NCI-H748 (cell line): ENCODE results near the gene APPL2.

Experiments
- DNase-seq: peaks from one replicate; lab custom pipeline; 2025; ENCODE audit not compliant: unreplicated experiment; lab: John Stamatoyannopoulos, UW

Gene APPL2, protein sequence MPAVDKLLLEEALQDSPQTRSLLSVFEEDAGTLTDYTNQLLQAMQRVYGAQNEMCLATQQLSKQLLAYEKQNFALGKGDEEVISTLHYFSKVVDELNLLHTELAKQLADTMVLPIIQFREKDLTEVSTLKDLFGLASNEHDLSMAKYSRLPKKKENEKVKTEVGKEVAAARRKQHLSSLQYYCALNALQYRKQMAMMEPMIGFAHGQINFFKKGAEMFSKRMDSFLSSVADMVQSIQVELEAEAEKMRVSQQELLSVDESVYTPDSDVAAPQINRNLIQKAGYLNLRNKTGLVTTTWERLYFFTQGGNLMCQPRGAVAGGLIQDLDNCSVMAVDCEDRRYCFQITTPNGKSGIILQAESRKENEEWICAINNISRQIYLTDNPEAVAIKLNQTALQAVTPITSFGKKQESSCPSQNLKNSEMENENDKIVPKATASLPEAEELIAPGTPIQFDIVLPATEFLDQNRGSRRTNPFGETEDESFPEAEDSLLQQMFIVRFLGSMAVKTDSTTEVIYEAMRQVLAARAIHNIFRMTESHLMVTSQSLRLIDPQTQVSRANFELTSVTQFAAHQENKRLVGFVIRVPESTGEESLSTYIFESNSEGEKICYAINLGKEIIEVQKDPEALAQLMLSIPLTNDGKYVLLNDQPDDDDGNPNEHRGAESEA

DNA sequence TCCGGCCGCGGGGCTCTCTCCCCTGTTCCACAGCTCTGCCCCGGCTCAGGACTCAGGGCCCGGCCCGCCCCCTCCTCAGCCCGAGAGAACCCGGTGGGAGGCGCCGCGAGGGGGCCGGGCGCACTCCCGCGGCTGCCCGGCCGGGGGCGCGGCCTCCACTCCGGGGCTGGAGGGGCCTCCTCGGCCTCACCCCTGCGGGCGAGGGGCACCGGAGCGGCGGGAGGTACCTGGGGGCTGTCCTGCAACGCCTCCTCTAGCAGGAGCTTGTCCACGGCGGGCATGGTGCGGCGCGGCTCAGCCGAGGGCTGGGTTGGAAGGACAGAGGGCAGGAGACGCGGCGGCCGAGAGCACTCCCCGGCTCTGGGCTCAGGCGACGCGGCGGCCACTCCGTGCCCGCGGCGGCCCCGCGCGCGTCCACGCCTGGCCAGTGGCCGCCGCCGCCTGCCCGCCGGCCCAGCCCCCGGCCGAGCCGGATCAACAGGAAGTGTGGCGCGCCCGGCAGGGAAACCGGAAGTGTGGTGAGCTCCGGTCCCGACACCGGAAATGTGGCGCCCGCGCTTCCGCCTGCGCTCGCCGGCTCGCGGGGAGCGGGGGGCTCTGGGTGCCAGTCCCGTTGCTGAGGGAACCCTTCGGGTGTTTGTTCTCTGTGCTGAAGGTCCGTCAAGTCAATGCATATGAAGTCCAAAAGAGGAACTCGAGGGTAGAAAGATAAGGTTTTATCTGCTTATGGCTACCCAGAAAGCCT lies at the start of gene APPL2:
Gene APPL2 (minus strand): TSS at position 443 of the 745 bp plus-strand sequence. CDS start 162 bp downstream, at position 281.
- peak; percentile 95 for DNase-seq

DNA sequence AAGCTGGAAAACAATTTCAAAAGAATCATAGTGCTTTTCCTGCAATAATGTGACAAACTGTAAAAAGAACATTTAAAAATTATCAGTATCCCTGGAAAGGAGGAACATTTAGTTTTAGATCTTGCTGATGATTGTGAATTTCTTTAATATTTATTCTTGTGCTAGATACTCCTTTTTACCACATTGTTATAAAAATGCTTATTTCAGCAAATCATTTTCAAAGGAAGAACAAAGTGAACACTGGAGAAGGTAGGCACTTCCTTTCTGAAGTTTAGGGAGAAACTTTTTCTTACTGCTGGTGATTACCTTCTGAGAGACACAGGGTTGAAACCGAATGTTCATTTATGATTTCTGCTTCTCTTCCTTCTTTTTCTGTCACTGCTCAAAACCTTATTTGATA lies 49.4 kb upstream of the APPL2 start:
- DNase-seq, result no peak

DNA sequence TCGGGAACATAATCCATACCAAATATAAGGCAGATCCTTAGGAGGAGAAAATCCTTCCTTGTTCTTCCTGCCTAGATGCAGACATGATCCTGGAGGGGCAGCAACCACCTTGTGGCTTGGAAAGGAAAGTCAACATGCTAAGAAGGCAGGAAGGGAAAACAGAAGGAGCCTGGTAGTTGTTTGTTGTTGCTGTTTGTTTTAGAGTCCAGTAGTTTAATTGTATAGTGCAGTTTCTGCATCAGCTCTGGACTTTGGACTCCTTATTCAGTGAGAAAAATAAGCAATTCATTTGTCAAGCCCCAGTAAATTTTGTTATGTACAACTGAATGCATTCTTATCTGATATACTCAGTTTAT lies 45.7 kb upstream of the APPL2 start:
- DNase-seq, result no peak

DNA sequence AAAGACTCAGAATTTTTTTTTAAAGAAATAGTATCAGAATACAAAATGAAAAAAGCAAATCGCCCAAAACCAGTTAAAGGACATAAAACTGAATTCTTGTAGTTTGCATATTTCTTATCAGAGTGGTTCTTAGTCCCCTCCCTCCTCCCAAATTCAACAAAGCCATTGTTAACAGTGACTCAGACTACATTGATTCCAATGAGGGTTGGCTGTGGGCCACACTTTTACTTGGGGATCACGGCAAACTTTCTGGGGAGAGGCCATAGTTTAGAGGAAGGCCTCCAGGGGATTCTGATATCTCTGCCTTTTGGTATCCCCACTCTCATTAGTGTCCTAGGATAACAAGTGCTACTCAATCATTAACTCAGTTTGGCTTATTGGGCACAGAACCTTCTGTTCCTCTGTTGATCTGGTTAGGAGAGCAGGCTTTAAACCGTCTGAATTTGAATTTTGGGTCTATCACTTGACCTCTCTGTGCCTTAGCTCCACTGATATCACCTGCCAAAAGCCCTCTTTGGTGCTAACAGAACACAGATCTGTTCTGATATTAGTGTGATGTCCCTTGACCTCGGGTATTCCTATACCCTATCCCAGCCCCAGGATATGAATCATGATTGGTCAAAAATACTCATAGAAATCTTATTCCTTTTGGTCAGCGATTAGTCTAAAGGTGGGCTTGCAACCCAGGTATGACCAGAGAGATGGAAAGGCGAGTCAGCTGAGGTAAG lies 45.2 kb upstream of the APPL2 start:
- DNase-seq, result no peak

DNA sequence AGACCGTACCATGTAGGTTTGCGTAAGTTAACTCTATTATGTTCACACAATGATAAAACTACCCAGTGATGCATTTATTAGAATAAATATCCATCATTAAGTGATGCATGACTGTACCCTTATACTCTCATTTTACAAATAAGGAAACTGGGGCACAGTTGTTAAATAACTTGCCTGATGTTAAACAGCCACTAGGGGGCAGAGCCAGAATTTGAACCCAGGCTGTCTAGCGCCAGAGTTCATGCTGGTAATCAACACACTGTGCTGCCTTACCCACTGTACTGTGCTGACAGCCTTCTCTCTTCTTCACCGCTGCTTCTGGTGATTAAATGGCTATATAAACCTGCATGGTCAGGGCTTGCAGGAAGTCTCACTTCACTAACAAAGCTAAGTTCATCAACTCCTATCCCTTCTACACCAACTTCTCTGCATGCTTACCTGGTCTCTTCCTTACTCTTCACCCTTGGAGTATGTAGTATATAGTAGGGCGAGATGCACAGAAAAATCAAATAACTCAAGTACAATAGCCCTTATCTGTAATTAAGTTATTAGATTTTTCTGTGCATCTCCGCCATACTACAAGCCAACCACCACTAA lies 43.6 kb upstream of the APPL2 start:
- DNase-seq, result peak; percentile 60

DNA sequence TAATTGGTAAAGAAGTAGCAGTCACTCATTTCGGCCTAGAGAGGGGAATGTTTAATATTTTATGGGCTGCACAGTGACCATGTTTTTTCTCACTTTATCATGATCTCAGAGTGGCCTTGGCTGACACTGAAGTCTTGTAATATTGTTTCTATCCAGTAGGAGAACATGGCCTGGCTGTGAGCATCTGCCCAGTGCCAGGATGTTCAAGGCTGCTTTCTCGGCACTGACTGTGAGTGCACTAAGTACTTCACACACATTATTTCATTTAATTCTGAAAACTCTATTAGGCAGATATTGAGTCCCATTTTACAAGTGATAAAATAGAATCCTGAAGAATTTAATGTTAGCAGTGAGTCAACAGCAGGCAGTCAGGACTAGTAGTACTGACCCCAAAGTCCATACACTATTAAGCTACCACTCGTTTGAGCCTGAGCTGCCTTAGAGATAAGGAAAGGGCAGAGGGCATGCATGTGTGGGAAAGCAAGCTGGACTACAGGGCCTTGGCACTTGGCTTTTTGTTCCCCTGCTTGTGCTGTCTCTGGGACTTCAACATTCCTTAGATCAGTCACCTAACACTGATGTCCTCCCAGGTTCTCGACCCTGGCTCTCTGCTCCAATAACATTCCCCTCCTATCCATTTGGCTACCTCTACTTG lies 42.2 kb upstream of the APPL2 start:
- DNase-seq, result no peak

DNA sequence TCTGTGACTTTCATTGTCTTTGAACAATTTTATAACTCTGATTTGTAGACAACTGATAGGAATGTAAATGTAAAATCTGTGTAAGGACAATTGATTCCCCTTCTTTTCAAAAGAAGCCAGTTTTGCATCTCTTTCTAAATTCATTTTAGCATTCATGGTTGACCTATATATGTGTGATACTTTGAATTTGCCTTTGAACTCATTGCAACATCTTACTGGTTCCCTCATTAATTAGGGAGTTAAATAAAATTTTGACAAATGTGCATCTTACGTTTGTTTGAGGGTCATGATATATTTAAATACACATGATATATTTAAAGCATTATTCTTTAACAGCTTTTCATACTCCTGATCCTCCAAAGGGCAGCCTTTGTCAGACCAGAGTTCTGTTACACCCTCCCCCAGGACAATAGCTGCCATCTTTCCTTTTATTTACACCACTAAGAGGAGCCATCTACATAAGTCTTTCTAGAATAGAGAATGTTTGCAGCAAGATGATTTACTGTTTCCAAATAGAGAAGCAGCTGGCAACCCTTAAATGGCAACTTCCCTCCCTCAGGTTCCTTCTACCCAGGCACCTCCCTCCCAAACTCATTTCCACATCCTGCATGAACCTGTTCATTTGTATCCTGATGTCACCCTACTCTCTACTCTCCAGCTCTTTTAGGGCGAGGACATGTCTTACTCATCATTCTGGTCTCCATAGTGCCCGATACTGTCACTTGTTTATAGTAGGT lies 40.2 kb upstream of the APPL2 start:
- peak; percentile 28 for DNase-seq

DNA sequence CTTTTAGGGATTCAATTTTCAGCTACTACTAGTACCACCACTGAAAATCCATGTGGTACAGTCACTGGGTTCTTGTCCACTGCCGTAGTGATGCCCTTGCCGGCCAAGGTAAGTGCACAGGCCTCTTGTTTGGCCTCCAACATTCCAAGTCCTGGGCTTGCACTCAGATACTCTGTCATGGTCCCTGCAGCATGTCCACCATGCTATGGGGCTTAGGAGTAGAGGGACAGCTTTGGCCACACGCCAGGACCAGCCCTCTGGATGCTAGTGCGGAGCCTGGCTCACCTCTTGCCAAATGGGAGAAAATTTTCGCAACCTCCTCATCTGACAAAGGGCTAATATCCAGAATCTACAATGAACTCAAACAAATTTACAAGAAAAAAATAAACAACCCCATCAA lies 38.6 kb upstream of the APPL2 start:
- DNase-seq, result no peak

DNA sequence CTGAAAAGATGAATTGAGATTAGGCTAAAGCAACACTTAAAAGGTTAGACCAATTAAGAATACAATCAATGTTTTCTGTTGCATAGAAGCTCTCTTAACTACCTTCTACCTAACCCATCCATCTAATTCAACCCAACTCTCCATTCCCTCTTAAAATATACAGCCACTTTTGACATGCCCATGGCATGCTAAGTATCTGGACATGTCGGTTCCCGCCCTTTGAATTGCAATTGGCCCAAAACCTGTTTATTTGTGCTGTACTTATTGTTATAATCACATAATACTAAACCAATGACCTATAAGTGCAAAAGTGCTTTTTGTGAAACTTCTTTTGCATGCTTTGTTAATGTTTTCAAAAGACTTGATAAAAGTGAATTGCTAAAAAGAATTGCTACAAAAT lies 37.6 kb upstream of the APPL2 start:
- peak; percentile 36 for DNase-seq

DNA sequence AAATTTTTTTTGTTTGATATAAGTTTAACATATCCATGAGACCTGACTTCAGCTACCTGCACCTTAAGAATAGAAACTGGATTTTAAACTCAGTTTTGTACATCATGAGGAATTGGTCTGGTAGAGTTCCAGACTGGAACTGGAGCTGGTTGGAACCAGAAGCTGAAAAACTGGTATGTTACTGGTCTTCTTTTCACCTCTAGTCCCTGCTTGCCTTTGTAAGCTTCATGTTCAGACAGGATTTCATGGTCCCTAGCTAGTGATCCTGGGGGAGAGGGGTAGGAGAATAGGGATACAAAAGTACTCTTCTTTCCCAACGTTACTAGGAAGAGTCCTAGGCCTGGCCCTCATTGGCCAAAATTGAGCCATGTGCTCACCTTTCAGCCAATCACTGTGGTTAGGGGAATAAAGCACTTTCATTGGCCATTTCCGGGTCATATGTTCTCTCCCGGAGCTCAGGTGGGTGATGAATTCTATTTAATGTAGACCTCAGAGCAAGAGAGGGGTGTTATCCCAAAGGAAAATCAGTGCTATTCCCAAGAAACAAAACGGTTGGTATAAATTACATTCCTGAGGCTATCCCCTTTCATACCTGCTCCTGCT lies 36.9 kb upstream of the APPL2 start:
- no peak for DNase-seq

DNA sequence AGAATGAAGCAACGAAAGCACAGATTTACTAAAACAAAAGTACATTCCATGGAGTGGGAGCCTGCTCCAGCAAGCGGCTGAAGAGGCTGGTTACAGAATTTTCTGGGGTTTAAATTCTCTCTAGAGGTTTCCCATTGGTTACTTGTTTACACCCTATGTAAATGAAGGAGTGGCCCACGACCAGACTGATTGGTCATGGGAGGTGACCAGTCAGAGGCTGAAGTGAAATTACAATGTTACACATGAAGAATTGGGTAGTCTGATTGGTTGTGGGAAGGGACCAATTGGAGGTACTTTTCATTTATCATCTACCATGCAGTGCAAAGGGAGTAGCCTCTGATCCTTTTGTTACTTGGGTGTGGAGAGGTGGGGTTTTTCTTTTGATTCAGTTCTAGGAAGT lies 36.2 kb upstream of the APPL2 start:
- no peak for DNase-seq

DNA sequence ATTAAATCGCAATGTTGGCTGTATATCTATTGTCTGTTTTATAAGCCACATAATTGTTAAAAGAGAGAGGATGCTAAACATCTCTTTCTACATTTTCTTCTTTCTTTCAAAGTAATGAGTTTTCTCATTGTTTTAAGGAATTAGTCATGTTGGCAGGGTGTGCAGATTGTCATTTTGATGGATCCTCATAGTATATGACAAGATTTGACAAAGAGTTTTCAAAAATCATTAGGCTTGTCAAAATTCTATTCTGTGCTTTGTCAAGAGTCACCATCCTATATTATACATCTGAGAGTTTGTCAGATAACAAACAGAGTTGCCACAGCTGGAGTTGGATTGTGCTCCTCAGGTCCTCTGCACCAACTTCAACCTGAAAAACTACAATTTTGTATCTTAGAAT lies 35.4 kb upstream of the APPL2 start:
- no peak for DNase-seq

DNA sequence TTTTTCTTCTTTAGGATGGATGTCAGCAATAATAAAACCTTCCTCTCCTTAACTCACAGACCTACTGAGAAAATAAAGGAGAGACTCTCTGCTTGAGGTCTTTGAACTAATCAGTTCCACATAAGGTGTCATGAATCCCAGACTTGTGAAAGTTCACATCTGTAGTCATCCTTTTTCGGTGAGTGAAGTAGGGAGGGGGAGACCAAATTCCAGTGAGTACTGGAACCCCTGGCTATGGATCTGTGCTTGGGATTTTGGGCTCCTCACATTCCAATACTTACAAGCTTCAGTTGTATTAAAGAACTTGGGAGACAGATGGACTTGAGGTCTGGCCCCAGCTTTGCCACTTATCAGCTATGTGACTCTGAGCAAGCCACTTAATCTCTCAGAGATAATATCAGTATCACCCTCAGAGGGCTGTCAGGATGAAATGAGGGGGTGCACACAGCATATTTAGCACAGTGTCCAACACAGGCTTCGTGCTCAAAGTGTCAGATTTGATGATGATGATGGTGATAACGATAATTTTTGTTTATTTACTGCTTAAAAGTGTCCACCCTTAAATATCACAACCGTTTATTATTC lies 34.8 kb upstream of the APPL2 start:
- no peak for DNase-seq

DNA sequence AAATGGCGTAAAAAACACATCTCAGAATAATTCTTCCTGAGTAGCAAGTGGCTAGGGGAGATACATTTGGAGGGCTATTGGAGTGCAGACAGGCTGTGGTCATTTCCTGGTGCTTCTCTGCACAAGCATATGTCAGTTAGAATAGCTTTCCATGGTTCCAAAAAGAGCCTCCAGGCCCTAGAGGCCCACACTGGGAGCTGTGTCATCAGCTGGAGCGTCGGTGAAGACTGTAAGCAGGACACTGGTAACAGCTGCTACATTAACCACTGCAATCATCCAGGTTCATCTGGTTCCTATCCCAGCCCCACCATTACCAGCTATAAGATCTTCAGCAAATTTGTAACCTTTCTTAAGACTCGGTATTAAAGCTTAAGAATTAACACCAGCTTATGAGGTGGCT lies 31.7 kb upstream of the APPL2 start:
- DNase-seq, result no peak

DNA sequence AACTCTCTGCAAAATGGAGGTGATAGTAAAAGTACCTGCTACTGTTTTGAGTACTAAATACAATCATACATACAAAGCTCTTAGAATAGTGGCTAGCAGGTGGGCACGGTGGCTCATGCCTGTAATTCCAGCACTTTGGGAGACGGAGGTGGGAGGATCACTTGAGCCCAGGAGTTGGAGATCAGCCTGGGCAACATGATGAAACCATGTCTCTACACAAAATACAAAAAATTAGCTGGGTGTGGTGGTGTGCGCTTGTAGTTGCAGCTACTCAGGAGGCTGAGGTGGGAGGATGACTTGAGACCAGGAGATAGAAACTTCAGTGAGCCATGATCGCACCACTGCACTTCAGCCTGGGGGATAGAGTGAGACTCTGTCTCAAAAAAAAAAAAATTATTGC lies 28.8 kb upstream of the APPL2 start:
- DNase-seq, result no peak

DNA sequence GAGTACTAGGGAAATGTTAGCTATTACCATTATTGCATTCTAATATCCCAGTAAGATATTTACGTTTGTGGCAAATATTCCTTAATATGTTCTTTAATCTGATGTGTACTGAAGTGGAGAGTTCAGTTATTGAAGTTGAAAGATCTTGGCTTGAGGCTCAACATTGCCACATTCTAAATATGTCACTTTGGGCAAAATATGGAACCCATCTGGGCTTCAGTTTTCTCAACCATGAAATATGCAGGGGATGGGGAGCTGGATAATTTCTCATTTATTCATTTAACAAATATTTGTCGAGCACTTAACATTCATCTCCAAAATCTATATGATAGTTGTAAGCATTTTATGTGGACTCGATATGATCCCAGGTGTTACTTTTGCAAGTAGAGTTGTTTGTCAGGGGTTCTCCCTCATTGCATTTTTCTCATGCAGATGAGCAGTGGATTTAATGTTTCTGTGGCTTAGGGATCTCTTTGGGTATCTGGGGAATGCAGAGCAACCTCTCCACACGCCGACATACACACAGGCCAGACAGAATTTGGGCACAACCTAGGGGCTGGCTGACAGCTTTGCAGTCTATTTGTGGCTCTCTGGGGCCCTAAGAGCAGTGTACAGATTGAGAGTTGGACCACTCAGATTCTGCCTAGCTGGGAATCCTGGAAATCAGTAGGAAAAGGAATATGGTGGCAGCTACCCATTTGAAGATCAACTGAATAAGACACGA lies 26.6 kb upstream of the APPL2 start:
- DNase-seq, result no peak

DNA sequence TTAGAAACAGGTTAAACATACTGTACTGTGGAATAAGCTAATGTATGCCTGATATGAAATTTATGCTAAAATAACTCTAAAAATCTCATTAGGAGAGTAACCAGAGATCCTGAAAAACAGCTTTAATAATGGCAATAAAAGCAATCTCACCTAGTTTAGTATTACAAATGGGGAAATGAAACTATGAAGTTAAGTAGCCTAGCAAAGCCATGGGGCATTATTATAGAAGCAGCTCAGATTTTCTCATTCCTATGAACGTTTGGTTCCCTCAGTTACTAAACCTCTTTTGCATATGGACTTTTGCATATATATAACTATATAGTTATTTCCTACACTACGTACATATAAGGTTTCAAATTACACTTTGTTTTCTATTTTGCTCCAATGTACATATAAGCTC lies 25.0 kb upstream of the APPL2 start:
- DNase-seq, result no peak

DNA sequence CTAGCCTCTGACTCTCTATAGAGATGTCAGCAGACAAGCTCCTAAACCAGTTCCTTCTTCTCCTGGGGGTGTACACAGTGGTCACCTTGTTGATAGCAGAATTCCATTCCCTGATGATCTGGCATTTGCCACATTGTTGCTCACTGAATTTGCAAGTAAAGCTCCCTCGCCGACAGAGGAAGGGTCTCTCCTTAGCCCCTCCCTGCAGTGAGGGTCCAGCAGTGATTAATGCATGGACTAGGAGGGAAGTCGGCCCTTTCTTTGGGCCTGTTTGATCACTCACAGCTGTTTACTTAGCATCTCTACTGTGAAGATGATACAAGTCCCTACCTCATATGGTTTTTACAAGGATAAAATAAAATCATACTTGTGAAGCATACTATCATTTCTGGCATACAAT lies 23.3 kb upstream of the APPL2 start:
- DNase-seq, result no peak
